ENCODE data around the gene CRYBA2. TPM values are rescaled to one million over a fixed set of nuclear protein-coding genes. Genes with fewer than 3 reads are reported as not detected.

The CRYBA2 gene
- total RNA-seq, 4 donors from 2014 or later = not detected

GRCh38 chr2:219003267-219003634 lies 10.0 kb upstream of the CRYBA2 start:
- no peak for TF ChIP-seq CTCF (IDR thresholded peaks at IDR 0.05)
- no peak for DNase-seq (ENCODE audit: low spot score)
- peak; percentile 24 for ATAC-seq (ENCODE audit: low FRiP score)

GRCh38 chr2:219002395-219003266 lies 9.4 kb upstream of the CRYBA2 start:
- ATAC-seq (ENCODE audit: low FRiP score) = no peak
- DNase-seq (ENCODE audit: low spot score) = no peak
- no peak for TF ChIP-seq CTCF (IDR thresholded peaks at IDR 0.05)

- ATAC-seq (ENCODE audit: low FRiP score) = no peak
Observed at GRCh38 chr2:219001577-219002394, 8.6 kb upstream of the CRYBA2 start.

GRCh38 chr2:219001100-219001576 lies 7.9 kb upstream of the CRYBA2 start:
- DNase-seq (ENCODE audit: low spot score) = no peak
- no peak for TF ChIP-seq CTCF (IDR thresholded peaks at IDR 0.05)
- ATAC-seq (ENCODE audit: low FRiP score) = no peak

More at GRCh38 chr2:219001577-219002394, 8.6 kb upstream of the CRYBA2 start:
- no peak for DNase-seq (ENCODE audit: low spot score)
- TF ChIP-seq CTCF (IDR thresholded peaks at IDR 0.05) = no peak

- no peak for DNase-seq (ENCODE audit: low spot score)
- ATAC-seq (ENCODE audit: low FRiP score) = no peak
- TF ChIP-seq CTCF (IDR thresholded peaks at IDR 0.05) = no peak
Observed at GRCh38 chr2:219000569-219000960, 7.3 kb upstream of the CRYBA2 start.

- TF ChIP-seq CTCF (IDR thresholded peaks at IDR 0.05) = no peak
- no peak for DNase-seq (ENCODE audit: low spot score)
Observed at GRCh38 chr2:218999881-219000568, 6.8 kb upstream of the CRYBA2 start.

More at GRCh38 chr2:218999881-219000568, 6.8 kb upstream of the CRYBA2 start:
- no peak for ATAC-seq (ENCODE audit: low FRiP score)
